Urinary bladder (tissue), 4 donors: ENCODE measurements around the gene SSBP2. TPM values are rescaled to one million over a fixed set of nuclear protein-coding genes. Genes with fewer than 3 reads are reported as not detected.
"Not testable (repeated sequence)": the region's sequence is repeated elsewhere in the genome, so short reads cannot be mapped to it uniquely, and the experiment has no call there.

Experiments
- DNase-seq: peaks from one replicate; pipeline ENCODE4 v3.0.0-alpha.2; 2015; ENCODE audit errors: extremely low spot score
- H3K27ac ChIP-seq: one replicate; pipeline ENCODE4 v1.5.1; 2013; ENCODE audit warnings: low read depth, mild to moderate bottlenecking, moderate library complexity
- H3K36me3 ChIP-seq: one replicate; pipeline ENCODE4 v1.6.1; 2013; ENCODE audit warnings: mild to moderate bottlenecking, moderate library complexity; ENCODE audit not compliant: insufficient read depth
- H3K4me1 ChIP-seq: one replicate; pipeline ENCODE4 v1.6.1; 2013; ENCODE audit warnings: mild to moderate bottlenecking, moderate library complexity; ENCODE audit not compliant: insufficient read depth
- H3K4me3 ChIP-seq: one replicate; pipeline ENCODE4 v1.5.1; 2013; ENCODE audit warnings: low read depth, low read length
- WGBS: extraction: QIAGEN DNeasy Blood & Tissue Kit; methylation state at CpG from one replicate; pipeline ENCODE4 v1.1.7; 2013; 5-methylcytosine and 5-hydroxymethylcytosine counted together
- polyA plus RNA-seq: library from polyadenylated mRNA; stranded (reverse); fragments of 200-250 nt; gene quantifications from one replicate; pipeline ENCODE4 v1.2.3, GENCODE V29; 2013
- total RNA-seq: library from RNA; depleted of rRNA; stranded (reverse); fragments of >200 nt; gene quantifications from one replicate; pipeline ENCODE4 v1.2.3, GENCODE V29; 2014
- donor health status: healthy with polysubstance abuse.
- donor health status: healthy.

SSBP2 gene
- total and polyA plus RNA-seq, 2 donors: 58.6 to 94.8 TPM

- not testable (repeated sequence) for H3K27ac ChIP-seq, H3K4me1 ChIP-seq, DNase-seq, H3K4me3 ChIP-seq, H3K36me3 ChIP-seq
- 80% methylated on average over 2 of the region's 2 CpGs for WGBS
Observed at GRCh38 chr5:81714076-81714475, 36.8 kb downstream of the SSBP2 start.

GRCh38 chr5:81708889-81709288 is 42.0 kb downstream of the SSBP2 start:
- DNase-seq: no peak
- Histone ChIP-seq H3K36me3 (no peaks in the 10 kb centered on the region), H3K27ac (no peak overlapping the region), H3K4me3 (no peak overlapping the region), H3K4me1 (no peaks in the 10 kb centered on the region)
- WGBS: 51% methylated on average over 1 of the region's 1 CpG

GRCh38 chr5:81703840-81704239 is 47.1 kb downstream of the SSBP2 start:
- Histone ChIP-seq H3K36me3 (no peaks in the 10 kb centered on the region), H3K27ac (no peak overlapping the region), H3K4me1 (no peaks in the 10 kb centered on the region), H3K4me3 (no peak overlapping the region)
- no peak for DNase-seq
- WGBS: 80% methylated on average over 2 of the region's 2 CpGs

GRCh38 chr5:81700166-81700565 is 50.7 kb downstream of the SSBP2 start:
- Histone ChIP-seq H3K36me3 (no peaks in the 10 kb centered on the region), H3K4me1 (no peaks in the 10 kb centered on the region), H3K4me3 (no peak overlapping the region), H3K27ac (no peak overlapping the region)
- no peak for DNase-seq

- no peak for DNase-seq
Observed at GRCh38 chr5:81698813-81699212, 52.1 kb downstream of the SSBP2 start.

GRCh38 chr5:81696418-81697397 is 54.2 kb downstream of the SSBP2 start:
- Histone ChIP-seq H3K36me3 (no peaks in the 10 kb centered on the region), H3K4me1 (no peaks in the 10 kb centered on the region), H3K27ac (no peak overlapping the region), H3K4me3 (no peak overlapping the region)
- 83% methylated on average over 9 of the region's 9 CpGs for WGBS
- no peak for DNase-seq

More at GRCh38 chr5:81698813-81699212, 52.1 kb downstream of the SSBP2 start:
- no peaks in the 10 kb centered on the region for H3K36me3 ChIP-seq
- H3K27ac ChIP-seq: no peak overlapping the region
- H3K4me3 ChIP-seq: no peak overlapping the region
- H3K4me1 ChIP-seq: no peaks in the 10 kb centered on the region
- WGBS: 87% methylated on average over 2 of the region's 2 CpGs

DNA sequence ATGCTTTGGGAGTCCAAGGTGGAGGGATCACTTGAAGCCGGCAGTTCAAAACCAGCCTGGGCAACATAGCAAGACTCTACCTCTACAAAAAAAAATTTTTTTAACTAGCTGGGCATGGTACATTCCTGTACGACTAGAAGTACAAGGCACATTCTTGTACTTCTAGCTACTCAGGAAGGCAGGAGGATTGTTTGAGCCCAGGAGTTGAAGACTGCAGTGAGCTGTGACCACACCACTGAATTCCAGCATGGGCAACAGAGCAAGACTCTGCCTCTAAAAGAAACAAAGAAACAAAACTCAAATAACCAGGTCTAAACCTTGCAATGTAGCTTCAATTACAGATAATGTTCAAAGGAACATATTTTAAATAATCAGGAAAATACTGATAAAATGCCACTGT is 56.2 kb downstream of the SSBP2 start:
- 89% methylated on average over 2 of the region's 2 CpGs for WGBS
- H3K36me3 ChIP-seq: no peaks in the 10 kb centered on the region
- H3K27ac ChIP-seq: no peak overlapping the region

GRCh38 chr5:81688215-81688614 is 62.7 kb downstream of the SSBP2 start:
- Histone ChIP-seq H3K4me3 (no peak overlapping the region), H3K27ac (no peak overlapping the region), H3K4me1 (no peaks in the 10 kb centered on the region), H3K36me3 (no peaks in the 10 kb centered on the region)
- 98% methylated on average over 5 of the region's 5 CpGs for WGBS
- no peak for DNase-seq

More for the DNA sequence above, 56.2 kb downstream of the SSBP2 start:
- H3K4me1 ChIP-seq: no peaks in the 10 kb centered on the region
- DNase-seq: no peak
- H3K4me3 ChIP-seq: no peak overlapping the region

DNA sequence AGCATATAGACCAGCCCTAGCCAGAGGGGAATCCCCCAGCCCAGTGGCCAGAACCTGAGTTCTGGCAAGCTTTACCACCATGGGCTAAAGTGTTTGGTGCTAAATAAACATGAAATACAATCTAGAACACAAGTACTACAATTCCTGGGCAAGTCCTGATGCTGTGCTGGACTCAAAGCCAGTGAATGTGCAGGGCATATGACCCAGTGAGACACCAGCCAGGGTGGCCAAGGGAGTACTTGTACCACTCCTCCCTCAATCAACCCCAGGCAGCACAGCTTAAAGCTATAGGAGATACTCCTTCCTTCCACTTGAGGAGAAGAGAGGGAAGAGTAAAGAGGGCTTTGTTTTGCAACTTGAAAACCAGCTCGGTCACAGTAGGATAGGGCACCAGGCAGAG is 63.6 kb downstream of the SSBP2 start:
- H3K4me3 ChIP-seq: no peak overlapping the region
- no peaks in the 10 kb centered on the region for H3K36me3 ChIP-seq
- H3K27ac ChIP-seq: no peak overlapping the region
- H3K4me1 ChIP-seq: no peaks in the 10 kb centered on the region
- 96% methylated on average over 1 of the region's 1 CpG for WGBS
- no peak for DNase-seq

DNA sequence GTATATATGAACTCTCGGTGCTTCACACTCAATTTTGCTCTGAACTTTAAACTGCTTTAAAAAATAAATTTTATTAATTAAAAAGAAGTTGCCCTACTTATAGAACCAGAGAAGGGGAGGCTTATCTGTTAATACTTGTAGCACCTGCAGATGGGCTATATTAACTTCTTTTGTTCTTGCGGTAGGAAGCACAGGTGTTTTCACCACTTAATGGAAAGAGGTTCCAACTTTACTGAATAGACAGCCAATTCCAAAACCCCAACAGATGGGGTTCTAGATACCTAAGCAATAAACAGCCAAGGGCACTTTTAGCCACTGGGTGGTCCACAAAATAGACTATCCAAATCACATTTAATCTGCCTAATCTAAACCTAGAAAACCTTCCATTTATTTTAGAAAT is 65.4 kb downstream of the SSBP2 start:
- no peak for DNase-seq
- H3K4me1 ChIP-seq: no peaks in the 10 kb centered on the region
- WGBS: 97% methylated on average over 2 of the region's 2 CpGs
- H3K4me3 ChIP-seq: no peak overlapping the region
- no peak overlapping the region for H3K27ac ChIP-seq
- no peaks in the 10 kb centered on the region for H3K36me3 ChIP-seq

- H3K4me3 ChIP-seq: no peak overlapping the region
- H3K27ac ChIP-seq: no peak overlapping the region
- no peaks in the 10 kb centered on the region for H3K4me1 ChIP-seq
- no peak for DNase-seq
- H3K36me3 ChIP-seq: peaks cover 1% of the 10 kb centered on the region
- WGBS: 98% methylated on average over 1 of the region's 1 CpG
Observed at GRCh38 chr5:81679885-81680284, 71.0 kb downstream of the SSBP2 start.

DNA sequence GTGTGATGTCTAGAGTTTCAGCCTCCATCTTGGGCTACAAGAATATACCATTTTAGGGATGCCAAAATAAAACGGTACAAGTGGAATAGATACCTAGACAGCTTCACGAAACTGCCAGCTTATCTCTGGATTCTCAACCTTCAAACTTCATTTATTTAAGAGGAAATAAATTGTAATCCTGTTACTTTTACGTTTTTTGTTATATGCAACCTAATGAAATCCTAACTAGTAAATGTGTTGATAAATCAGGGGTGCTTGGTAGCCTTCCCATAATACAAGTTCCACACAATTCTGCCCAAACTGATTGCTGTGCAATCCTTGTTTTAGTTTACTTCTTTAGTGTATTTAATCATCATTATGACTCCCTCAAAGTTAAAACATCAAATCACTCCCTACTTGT is 75.5 kb downstream of the SSBP2 start:
- Histone ChIP-seq H3K4me1 (peaks cover 2% of the 10 kb centered on the region), H3K4me3 (no peak overlapping the region), H3K27ac (no peak overlapping the region), H3K36me3 (peaks cover 1% of the 10 kb centered on the region)
- WGBS: 94% methylated on average over 3 of the region's 3 CpGs
- no peak for DNase-seq

- DNase-seq: no peak
- no peaks in the 10 kb centered on the region for H3K36me3 ChIP-seq
- no peaks in the 10 kb centered on the region for H3K4me1 ChIP-seq
- WGBS: 99% methylated on average over 1 of the region's 1 CpG
- H3K27ac ChIP-seq: no peak overlapping the region
- no peak overlapping the region for H3K4me3 ChIP-seq
Observed at GRCh38 chr5:81665795-81666194, 85.1 kb downstream of the SSBP2 start.

- H3K36me3 ChIP-seq, H3K27ac ChIP-seq, H3K4me1 ChIP-seq, DNase-seq, H3K4me3 ChIP-seq: not testable (repeated sequence)
- 100% methylated on average over 1 of the region's 1 CpG for WGBS
Observed at GRCh38 chr5:81660624-81661023, 90.3 kb downstream of the SSBP2 start.
